ENCODE measurements around the gene PCDH9. TPM values are rescaled to one million over a fixed set of nuclear protein-coding genes. Genes with fewer than 3 reads are reported as not detected.

PCDH9 gene
- total RNA-seq, 1 experiment from 2014 or later, result 4.2 TPM

DNA sequence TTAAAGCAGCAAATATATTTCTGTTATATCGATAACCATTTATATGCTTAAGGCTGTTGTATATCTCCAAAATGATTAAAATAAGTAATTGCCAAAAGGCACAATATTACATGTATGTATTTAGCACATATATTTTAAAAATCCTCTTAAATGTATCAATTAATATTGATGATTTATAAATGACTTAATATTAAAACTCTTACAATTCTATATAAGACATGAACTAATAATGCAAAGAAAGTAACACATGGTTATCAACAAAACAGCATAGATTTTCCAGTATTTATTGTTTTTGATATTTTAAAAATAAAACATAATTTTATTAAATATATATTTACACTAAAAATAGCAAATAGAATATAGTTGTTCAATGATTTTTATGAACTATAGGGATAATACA, 32.4 kb downstream of the PCDH9 start:
- POLR2A ChIA-PET, result no interaction called here
- intact Hi-C loops (cut with micrococcal nuclease; ENCODE audit: unreplicated experiment) (no loop called here), in situ Hi-C loops (cut with HindIII; ENCODE audit: low pct_unique_long_range_greater_than_20kb, low sequenced_read_pairs) (no loop called here)
- no peaks in the 10 kb centered on the region for H3K4me1 ChIP-seq (ENCODE audit: control insufficient read depth, insufficient read depth, low read length)
- CTCF ChIA-PET, result no interaction called here
- no peak for ATAC-seq
- no peaks in the 10 kb centered on the region for H3K27me3 ChIP-seq (ENCODE audit: control insufficient read depth, insufficient read depth, low read length)
- BruUV-seq (replicated peaks), result no TSS peak
- H3K36me3 ChIP-seq (ENCODE audit: control insufficient read depth, insufficient read depth, low read length), result no peaks in the 10 kb centered on the region
- H3K9me3 ChIP-seq (ENCODE audit: control insufficient read depth, insufficient read depth, low read depth, low read length), result no peaks in the 10 kb centered on the region
- H3K4me3 ChIP-seq (ENCODE audit: low read depth in 2 of 2, low read length in 2 of 2), result no peak overlapping the region
- TF ChIP-seq SIN3A (IDR thresholded peaks at IDR 0.05; ENCODE audit: borderline replicate concordance, insufficient read depth, low read depth, low read length), result no peak
- DNase-seq (ENCODE audit: low read depth, low spot score), result no peak
- no peak overlapping the region for H3K27ac ChIP-seq (ENCODE audit: low read length)

DNA sequence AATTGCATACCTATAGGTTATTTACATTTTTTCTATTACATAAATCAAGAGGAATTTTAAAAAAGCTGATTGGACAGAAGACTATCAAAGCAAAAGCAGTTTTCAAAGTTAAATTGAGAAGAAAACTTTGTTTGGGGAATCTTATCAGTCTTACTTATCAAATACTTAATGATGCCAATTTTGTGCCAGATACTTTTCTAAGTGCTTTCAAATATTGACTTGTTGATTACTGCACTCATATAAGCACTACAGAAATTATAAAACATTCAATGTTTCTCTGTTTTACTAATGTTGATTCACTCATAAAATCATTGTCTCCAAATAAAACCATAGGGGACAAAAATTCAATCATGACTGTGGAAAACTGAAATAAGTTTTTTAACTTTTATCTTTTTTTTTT, 36.2 kb downstream of the PCDH9 start:
- Histone ChIP-seq H3K4me3 (ENCODE audit: low read depth in 2 of 2, low read length in 2 of 2) (no peak overlapping the region), H3K4me1 (ENCODE audit: control insufficient read depth, insufficient read depth, low read length) (no peaks in the 10 kb centered on the region), H3K27ac (ENCODE audit: low read length) (no peak overlapping the region), H3K9me3 (ENCODE audit: control insufficient read depth, insufficient read depth, low read depth, low read length) (no peaks in the 10 kb centered on the region), H3K36me3 (ENCODE audit: control insufficient read depth, insufficient read depth, low read length) (no peaks in the 10 kb centered on the region), H3K27me3 (ENCODE audit: control insufficient read depth, insufficient read depth, low read length) (no peaks in the 10 kb centered on the region)
- TF ChIP-seq POLR2AphosphoS5 (IDR thresholded peaks at IDR 0.05; ENCODE audit: low read depth, low read length) (no peak), TCF7L2 (IDR thresholded peaks at IDR 0.05; ENCODE audit: low read depth, low read length) (no peak), SIN3A (IDR thresholded peaks at IDR 0.05; ENCODE audit: borderline replicate concordance, insufficient read depth, low read depth, low read length) (no peak)
- TF ChIP-seq, protein P1, sequence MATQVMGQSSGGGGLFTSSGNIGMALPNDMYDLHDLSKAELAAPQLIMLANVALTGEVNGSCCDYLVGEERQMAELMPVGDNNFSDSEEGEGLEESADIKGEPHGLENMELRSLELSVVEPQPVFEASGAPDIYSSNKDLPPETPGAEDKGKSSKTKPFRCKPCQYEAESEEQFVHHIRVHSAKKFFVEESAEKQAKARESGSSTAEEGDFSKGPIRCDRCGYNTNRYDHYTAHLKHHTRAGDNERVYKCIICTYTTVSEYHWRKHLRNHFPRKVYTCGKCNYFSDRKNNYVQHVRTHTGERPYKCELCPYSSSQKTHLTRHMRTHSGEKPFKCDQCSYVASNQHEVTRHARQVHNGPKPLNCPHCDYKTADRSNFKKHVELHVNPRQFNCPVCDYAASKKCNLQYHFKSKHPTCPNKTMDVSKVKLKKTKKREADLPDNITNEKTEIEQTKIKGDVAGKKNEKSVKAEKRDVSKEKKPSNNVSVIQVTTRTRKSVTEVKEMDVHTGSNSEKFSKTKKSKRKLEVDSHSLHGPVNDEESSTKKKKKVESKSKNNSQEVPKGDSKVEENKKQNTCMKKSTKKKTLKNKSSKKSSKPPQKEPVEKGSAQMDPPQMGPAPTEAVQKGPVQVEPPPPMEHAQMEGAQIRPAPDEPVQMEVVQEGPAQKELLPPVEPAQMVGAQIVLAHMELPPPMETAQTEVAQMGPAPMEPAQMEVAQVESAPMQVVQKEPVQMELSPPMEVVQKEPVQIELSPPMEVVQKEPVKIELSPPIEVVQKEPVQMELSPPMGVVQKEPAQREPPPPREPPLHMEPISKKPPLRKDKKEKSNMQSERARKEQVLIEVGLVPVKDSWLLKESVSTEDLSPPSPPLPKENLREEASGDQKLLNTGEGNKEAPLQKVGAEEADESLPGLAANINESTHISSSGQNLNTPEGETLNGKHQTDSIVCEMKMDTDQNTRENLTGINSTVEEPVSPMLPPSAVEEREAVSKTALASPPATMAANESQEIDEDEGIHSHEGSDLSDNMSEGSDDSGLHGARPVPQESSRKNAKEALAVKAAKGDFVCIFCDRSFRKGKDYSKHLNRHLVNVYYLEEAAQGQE (IDR thresholded peaks at IDR 0.05; ENCODE audit: insufficient read depth in 1 of 2, low read depth in 2 of 2, low read length in 1 of 2), result no peak
- TF ChIP-seq, protein P2, sequence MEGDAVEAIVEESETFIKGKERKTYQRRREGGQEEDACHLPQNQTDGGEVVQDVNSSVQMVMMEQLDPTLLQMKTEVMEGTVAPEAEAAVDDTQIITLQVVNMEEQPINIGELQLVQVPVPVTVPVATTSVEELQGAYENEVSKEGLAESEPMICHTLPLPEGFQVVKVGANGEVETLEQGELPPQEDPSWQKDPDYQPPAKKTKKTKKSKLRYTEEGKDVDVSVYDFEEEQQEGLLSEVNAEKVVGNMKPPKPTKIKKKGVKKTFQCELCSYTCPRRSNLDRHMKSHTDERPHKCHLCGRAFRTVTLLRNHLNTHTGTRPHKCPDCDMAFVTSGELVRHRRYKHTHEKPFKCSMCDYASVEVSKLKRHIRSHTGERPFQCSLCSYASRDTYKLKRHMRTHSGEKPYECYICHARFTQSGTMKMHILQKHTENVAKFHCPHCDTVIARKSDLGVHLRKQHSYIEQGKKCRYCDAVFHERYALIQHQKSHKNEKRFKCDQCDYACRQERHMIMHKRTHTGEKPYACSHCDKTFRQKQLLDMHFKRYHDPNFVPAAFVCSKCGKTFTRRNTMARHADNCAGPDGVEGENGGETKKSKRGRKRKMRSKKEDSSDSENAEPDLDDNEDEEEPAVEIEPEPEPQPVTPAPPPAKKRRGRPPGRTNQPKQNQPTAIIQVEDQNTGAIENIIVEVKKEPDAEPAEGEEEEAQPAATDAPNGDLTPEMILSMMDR (IDR thresholded peaks at IDR 0.05), result no peak
- no peak for ATAC-seq
- ChIA-PET POLR2A (no interaction called here), CTCF (no interaction called here)
- intact Hi-C loops (cut with micrococcal nuclease; ENCODE audit: unreplicated experiment) (no loop called here), in situ Hi-C loops (cut with HindIII; ENCODE audit: low pct_unique_long_range_greater_than_20kb, low sequenced_read_pairs) (no loop called here)
- no TSS peak for BruUV-seq (replicated peaks)
- DNase-seq (ENCODE audit: low read depth, low spot score), result no peak

DNA sequence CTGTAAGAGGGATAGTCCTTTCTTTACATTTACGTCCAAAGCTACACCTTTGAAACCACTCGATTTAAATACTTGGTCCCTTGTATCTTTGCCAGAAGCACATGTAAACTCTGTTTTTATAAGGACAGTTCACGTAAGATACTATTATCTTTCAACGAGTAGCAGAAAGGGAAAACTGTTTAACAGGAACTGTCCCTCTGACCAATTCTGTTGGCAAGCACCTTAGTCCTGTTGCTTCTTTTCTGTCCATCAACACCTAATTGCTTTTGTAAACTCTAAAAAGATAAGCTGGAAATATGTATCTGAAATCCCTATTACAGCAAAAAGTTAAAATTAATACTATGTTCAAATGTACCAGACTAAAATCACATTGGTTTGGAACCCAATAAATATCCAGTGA, 37.4 kb downstream of the PCDH9 start:
- no peak for ATAC-seq
- in situ Hi-C loops (cut with HindIII; ENCODE audit: low pct_unique_long_range_greater_than_20kb, low sequenced_read_pairs), result no loop called here
- H3K4me1 ChIP-seq (ENCODE audit: control insufficient read depth, insufficient read depth, low read length), result no peaks in the 10 kb centered on the region
- no peak for DNase-seq (ENCODE audit: low read depth, low spot score)
- intact Hi-C loops (cut with micrococcal nuclease; ENCODE audit: unreplicated experiment), result no loop called here
- ChIA-PET CTCF (no interaction called here), POLR2A (no interaction called here)
- H3K27me3 ChIP-seq (ENCODE audit: control insufficient read depth, insufficient read depth, low read length), result no peaks in the 10 kb centered on the region
- no TSS peak for BruUV-seq (replicated peaks)
- no peaks in the 10 kb centered on the region for H3K9me3 ChIP-seq (ENCODE audit: control insufficient read depth, insufficient read depth, low read depth, low read length)
- H3K4me3 ChIP-seq (ENCODE audit: low read depth in 2 of 2, low read length in 2 of 2), result no peak overlapping the region
- TF ChIP-seq, protein P2 (IDR thresholded peaks at IDR 0.05), result no peak
- TF ChIP-seq, protein P1 (IDR thresholded peaks at IDR 0.05; ENCODE audit: insufficient read depth in 1 of 2, low read depth in 2 of 2, low read length in 1 of 2), result no peak
- TF ChIP-seq TCF7L2 (IDR thresholded peaks at IDR 0.05; ENCODE audit: low read depth, low read length), result no peak
- H3K27ac ChIP-seq (ENCODE audit: low read length), result no peak overlapping the region
- H3K36me3 ChIP-seq (ENCODE audit: control insufficient read depth, insufficient read depth, low read length), result no peaks in the 10 kb centered on the region
